AG09309 (cell line): ENCODE measurements around the gene CCDC7.

Source experiments
- DNase-seq: peaks from one replicate; pipeline ENCODE4 v3.0.0-alpha.2; 2010; ENCODE audit warnings: low read depth
- H3K4me3 ChIP-seq: 2 replicates; pipeline ENCODE4 v1.5.1; 2011; ENCODE audit warnings: mild to moderate bottlenecking, low read depth, low read length, moderate library complexity; ENCODE audit not compliant: control insufficient read depth
- TF ChIP-seq, protein P1 (sequence below): IDR thresholded peaks from 2 replicates; pipeline ENCODE4 v1.5.1; 2011; ENCODE audit warnings: mild to moderate bottlenecking, low read depth, low read length, inconsistent platforms; ENCODE audit not compliant: insufficient read depth, control insufficient read depth; ENCODE audit errors: missing control alignments

Gene CCDC7

GRCh38 chr10:32446536-32447406 lies 831 bp downstream of the CCDC7 start:
- TF ChIP-seq, protein P1, sequence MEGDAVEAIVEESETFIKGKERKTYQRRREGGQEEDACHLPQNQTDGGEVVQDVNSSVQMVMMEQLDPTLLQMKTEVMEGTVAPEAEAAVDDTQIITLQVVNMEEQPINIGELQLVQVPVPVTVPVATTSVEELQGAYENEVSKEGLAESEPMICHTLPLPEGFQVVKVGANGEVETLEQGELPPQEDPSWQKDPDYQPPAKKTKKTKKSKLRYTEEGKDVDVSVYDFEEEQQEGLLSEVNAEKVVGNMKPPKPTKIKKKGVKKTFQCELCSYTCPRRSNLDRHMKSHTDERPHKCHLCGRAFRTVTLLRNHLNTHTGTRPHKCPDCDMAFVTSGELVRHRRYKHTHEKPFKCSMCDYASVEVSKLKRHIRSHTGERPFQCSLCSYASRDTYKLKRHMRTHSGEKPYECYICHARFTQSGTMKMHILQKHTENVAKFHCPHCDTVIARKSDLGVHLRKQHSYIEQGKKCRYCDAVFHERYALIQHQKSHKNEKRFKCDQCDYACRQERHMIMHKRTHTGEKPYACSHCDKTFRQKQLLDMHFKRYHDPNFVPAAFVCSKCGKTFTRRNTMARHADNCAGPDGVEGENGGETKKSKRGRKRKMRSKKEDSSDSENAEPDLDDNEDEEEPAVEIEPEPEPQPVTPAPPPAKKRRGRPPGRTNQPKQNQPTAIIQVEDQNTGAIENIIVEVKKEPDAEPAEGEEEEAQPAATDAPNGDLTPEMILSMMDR, result no peak
- peak overlapping the region; percentile 78 for H3K4me3 ChIP-seq
- no peak for DNase-seq

GRCh38 chr10:32454148-32454547 lies 8.2 kb downstream of the CCDC7 start:
- TF ChIP-seq, protein P1, result no peak
- no peak for DNase-seq
- no peak overlapping the region for H3K4me3 ChIP-seq

GRCh38 chr10:32459051-32459698 lies 13.2 kb downstream of the CCDC7 start:
- no peak for DNase-seq
- TF ChIP-seq, protein P1, result no peak
- no peak overlapping the region for H3K4me3 ChIP-seq

- DNase-seq, result no peak
- H3K4me3 ChIP-seq, result no peak overlapping the region
- TF ChIP-seq, protein P1, result no peak
Measured at GRCh38 chr10:32461203-32461602, 15.3 kb downstream of the CCDC7 start.

DNA sequence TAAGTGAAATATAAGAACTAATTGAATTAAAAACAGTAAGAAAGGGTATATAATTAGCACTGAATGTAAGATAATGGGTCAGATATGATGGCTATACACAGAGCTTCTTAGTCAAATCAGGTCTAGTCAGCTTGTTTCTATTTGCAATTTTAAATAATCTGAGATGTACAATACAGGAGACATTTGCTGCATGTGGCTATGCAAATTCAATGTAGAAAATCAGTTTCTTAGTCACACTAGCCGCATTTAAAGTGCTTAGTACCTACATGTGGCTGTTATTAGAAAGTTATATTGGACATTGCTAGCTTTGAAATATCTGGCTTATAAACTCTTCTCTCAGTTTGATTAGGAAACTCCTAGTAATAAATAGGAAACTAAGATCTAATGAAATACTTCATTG lies 25.3 kb downstream of the CCDC7 start:
- DNase-seq, result no peak
- no peak overlapping the region for H3K4me3 ChIP-seq
- TF ChIP-seq, protein P1, result no peak

DNA sequence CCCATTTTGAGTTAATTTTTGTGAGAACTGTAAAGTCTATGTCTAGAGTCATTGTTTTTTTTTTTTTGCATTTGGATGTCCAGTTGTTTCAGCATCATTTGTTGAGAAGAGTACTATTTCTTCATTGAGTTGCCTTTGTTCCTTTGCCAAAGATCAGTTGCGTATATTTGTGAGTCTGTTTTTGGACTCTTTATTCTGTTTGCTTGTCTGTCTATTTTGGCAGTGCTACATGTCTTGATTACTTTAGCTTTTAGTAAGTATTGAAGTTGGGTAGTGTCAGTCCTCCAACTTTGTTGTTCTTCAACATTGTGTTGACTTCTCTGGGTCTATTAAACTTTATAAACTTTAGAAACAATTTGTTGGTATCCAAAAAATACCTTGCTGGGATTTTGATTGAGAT lies 31.6 kb downstream of the CCDC7 start:
- H3K4me3 ChIP-seq, result no peak overlapping the region
- TF ChIP-seq, protein P1, result no peak
- DNase-seq, result no peak
